Right atrium auricular region (tissue), 2 donors: ENCODE results near the gene C19orf67. TPM values are rescaled to one million over a fixed set of nuclear protein-coding genes. Genes with fewer than 3 reads are reported as not detected.

Experiments used
- total RNA-seq, 2 donors: library from RNA; depleted of rRNA; stranded (reverse); fragments of >200 nt; gene quantifications; one replicate each; pipeline ENCODE4 v1.1.0, GENCODE V29; 2016

Gene C19orf67
- total RNA-seq, 2 donors from 2014 or later = not detected

Other genes starting within 250 kb of the C19orf67 start
- not detected for gene NANOS3, start 208.6 kb downstream of the C19orf67 start, total RNA-seq
- gene BRME1, start 179.7 kb downstream of the C19orf67 start, total RNA-seq = under 1 TPM; 0.28 to 0.70 TPM
- gene CC2D1A, start 179.6 kb downstream of the C19orf67 start, total RNA-seq = 10 to 100 TPM; 16.1 to 22.6 TPM
- gene PODNL1, start 147.4 kb downstream of the C19orf67 start, total RNA-seq = 1 to 10 TPM in 1 of 2 donors, under 1 TPM in 1; 0.47 to 1.1 TPM
- 10 to 100 TPM; 10.6 to 12.2 TPM for gene DCAF15, start 133.3 kb downstream of the C19orf67 start, total RNA-seq
- gene RFX1, start 79.5 kb downstream of the C19orf67 start, total RNA-seq = 1 to 10 TPM; 3.2 to 5.2 TPM
- gene RLN3, start 57.6 kb downstream of the C19orf67 start, total RNA-seq = not detected
- gene IL27RA, start 54.0 kb downstream of the C19orf67 start, total RNA-seq = 1 to 10 TPM; 3.5 to 3.7 TPM
- under 1 TPM; 0.28 to 0.37 TPM for gene PALM3, start 23.7 kb downstream of the C19orf67 start, total RNA-seq
- 10 to 100 TPM in 1 of 2 donors, 1 to 10 TPM in 1; 8.7 to 12.1 TPM for gene MISP3, start 13.0 kb downstream of the C19orf67 start, total RNA-seq
- gene SAMD1, start 5.0 kb upstream of the C19orf67 start, total RNA-seq = 10 to 100 TPM; 20.2 to 38.2 TPM
- gene PRKACA, start 32.0 kb upstream of the C19orf67 start, total RNA-seq = 100 to 1,000 TPM; 144 to 185 TPM
- gene ASF1B, start 50.8 kb upstream of the C19orf67 start, total RNA-seq = 1 to 10 TPM in 1 of 2 donors, under 1 TPM in 1; 0.43 to 1.4 TPM
- 10 to 100 TPM; 21.0 to 31.2 TPM for gene ADGRL1, start 120.4 kb upstream of the C19orf67 start, total RNA-seq